ENCODE results near the gene TBC1D22A. TPM values are rescaled to one million over a fixed set of nuclear protein-coding genes. Genes with fewer than 3 reads are reported as not detected.
A peak's percentile ranks its signal among the peaks of the same experiment; 100 is the strongest.

Gene TBC1D22A
- total and polyA plus RNA-seq, 7 experiments from 2014 or later, result 18.6 to 50.1 (median 39.3) TPM

- Mint-ChIP-seq H3K4me1 (peaks cover 14 to 30% (median 26%) of the 10 kb centered on the region in 7 donors), H3K9me3 (peaks cover 0 to 2% (median 0%) of the 10 kb centered on the region in 11 donors), H3K36me3 (peaks cover 0 to 18% (median 0%) of the 10 kb centered on the region in 5 donors), H3K27ac (no peak overlapping the region), H3K27me3 (no peaks in the 10 kb centered on the region), H3K4me3 (no peak overlapping the region)
- Histone ChIP-seq H3K4me1 (ENCODE audit: control insufficient read depth in 2 of 2, insufficient read depth in 2 of 2, low read length in 2 of 2) (no peaks in the 10 kb centered on the region), H3K9me3 (ENCODE audit: control insufficient read depth in 2 of 3, low read length in 3 of 3) (no peaks in the 10 kb centered on the region), H3K4me3 (ENCODE audit: low read length) (no peak overlapping the region), H3K27ac (ENCODE audit: low read depth, low read length) (no peak overlapping the region), H3K27me3 (ENCODE audit: control insufficient read depth in 2 of 2, insufficient read depth in 2 of 2, low read length in 2 of 2) (no peaks in the 10 kb centered on the region), H3K36me3 (ENCODE audit: control insufficient read depth in 2 of 3, insufficient read depth in 3 of 3, low read length in 3 of 3) (peaks cover 0 to 9% (median 0%) of the 10 kb centered on the region in 3 experiments)
- ATAC-seq (no peak), DNase-seq (no peak)
- CTCF ChIA-PET, result interaction anchor here (0.7 kb wide), 1 partner anchor 164 kb away, joined by 4 read pairs; no protein-coding TSS in a partner anchor
- intact Hi-C loops (cut with micrococcal nuclease), result no loop called here
- POLR2A ChIA-PET, result no interaction called here
Measured at GRCh38 chr22:46967445-46968358, 205.3 kb downstream of the TBC1D22A start.

DNA sequence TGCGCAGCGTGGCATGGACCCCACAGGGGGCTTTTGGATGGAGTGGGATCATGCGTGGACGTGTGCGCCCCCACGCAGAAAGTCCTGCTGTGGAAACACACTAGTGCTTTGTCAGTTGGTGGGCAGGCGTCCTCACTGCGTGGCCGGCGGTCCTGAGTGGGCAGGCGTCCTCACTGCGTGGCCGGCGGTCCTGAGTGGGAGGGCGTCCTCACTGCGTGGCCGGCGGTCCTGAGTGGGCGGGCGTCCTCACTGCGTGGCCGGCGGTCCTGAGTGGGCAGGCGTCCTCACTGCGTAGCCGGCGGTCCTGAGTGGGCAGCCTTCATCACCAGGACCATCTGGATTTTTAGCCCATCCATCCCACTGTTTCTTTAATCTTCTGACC lies 205.9 kb downstream of the TBC1D22A start:
- H3K27me3 ChIP-seq (ENCODE audit: control insufficient read depth in 2 of 2, insufficient read depth in 2 of 2, low read length in 2 of 2), result no peaks in the 10 kb centered on the region
- peaks cover 0 to 14% (median 0%) of the 10 kb centered on the region in 3 experiments for H3K36me3 ChIP-seq (ENCODE audit: control insufficient read depth in 2 of 3, insufficient read depth in 3 of 3, low read length in 3 of 3)
- Mint-ChIP-seq H3K9me3 (peaks cover 0 to 2% (median 0%) of the 10 kb centered on the region in 11 donors), H3K4me1 (peaks cover 14 to 30% (median 26%) of the 10 kb centered on the region in 7 donors), H3K27me3 (no peaks in the 10 kb centered on the region), H3K27ac (no peak overlapping the region), H3K36me3 (peaks cover 0 to 18% (median 0%) of the 10 kb centered on the region in 5 donors), H3K4me3 (no peak overlapping the region)
- H3K4me1 ChIP-seq (ENCODE audit: control insufficient read depth in 2 of 2, insufficient read depth in 2 of 2, low read length in 2 of 2), result no peaks in the 10 kb centered on the region
- ChIA-PET CTCF (interaction anchor here (0.7 kb wide), 1 partner anchor 164 kb away, joined by 4 read pairs; no protein-coding TSS in a partner anchor), POLR2A (no interaction called here)
- intact Hi-C loops (cut with micrococcal nuclease), result no loop called here
- H3K27ac ChIP-seq (ENCODE audit: low read depth, low read length), result no peak overlapping the region
- H3K9me3 ChIP-seq (ENCODE audit: control insufficient read depth in 2 of 3, low read length in 3 of 3), result no peaks in the 10 kb centered on the region
- no peak for ATAC-seq
- no peak for DNase-seq
- H3K4me3 ChIP-seq (ENCODE audit: low read length), result no peak overlapping the region

DNA sequence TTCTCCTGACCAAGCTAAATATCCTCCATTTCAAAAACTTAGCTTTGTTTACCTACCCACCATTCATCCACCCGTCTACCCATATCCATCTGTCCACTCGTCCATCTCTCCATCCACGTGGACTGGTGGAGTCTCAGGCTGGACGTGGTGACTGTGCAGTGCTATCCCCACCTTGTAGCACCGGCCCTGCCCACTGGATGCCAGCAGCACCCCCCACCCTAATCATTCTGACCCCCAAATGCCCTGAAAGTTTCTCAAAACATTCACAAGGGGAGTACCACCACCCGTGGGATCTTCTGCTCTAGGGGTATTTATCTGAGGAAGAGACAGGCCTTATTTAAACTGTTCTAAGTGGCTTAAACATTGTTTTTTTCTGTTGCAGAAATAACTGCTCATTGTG lies 206.4 kb downstream of the TBC1D22A start:
- Mint-ChIP-seq H3K4me3 (no peak overlapping the region), H3K27ac (peak overlapping the region in 1 of 9 donors; percentile 79), H3K4me1 (peaks cover 14 to 28% (median 26%) of the 10 kb centered on the region in 7 donors), H3K27me3 (no peaks in the 10 kb centered on the region), H3K36me3 (peaks cover 0 to 18% (median 0%) of the 10 kb centered on the region in 5 donors), H3K9me3 (peaks cover 0 to 2% (median 0%) of the 10 kb centered on the region in 11 donors)
- no peak overlapping the region for H3K27ac ChIP-seq (ENCODE audit: low read depth, low read length)
- intact Hi-C loops (cut with micrococcal nuclease), result no loop called here
- no peak for ATAC-seq
- ChIA-PET CTCF (no interaction called here), POLR2A (no interaction called here)
- H3K36me3 ChIP-seq (ENCODE audit: control insufficient read depth in 2 of 3, insufficient read depth in 3 of 3, low read length in 3 of 3), result peaks cover 0 to 14% (median 0%) of the 10 kb centered on the region in 3 experiments
- DNase-seq, result no peak
- H3K27me3 ChIP-seq (ENCODE audit: control insufficient read depth in 2 of 2, insufficient read depth in 2 of 2, low read length in 2 of 2), result no peaks in the 10 kb centered on the region
- no peaks in the 10 kb centered on the region for H3K4me1 ChIP-seq (ENCODE audit: control insufficient read depth in 2 of 2, insufficient read depth in 2 of 2, low read length in 2 of 2)
- no peaks in the 10 kb centered on the region for H3K9me3 ChIP-seq (ENCODE audit: control insufficient read depth in 2 of 3, low read length in 3 of 3)
- H3K4me3 ChIP-seq (ENCODE audit: low read length), result no peak overlapping the region

DNA sequence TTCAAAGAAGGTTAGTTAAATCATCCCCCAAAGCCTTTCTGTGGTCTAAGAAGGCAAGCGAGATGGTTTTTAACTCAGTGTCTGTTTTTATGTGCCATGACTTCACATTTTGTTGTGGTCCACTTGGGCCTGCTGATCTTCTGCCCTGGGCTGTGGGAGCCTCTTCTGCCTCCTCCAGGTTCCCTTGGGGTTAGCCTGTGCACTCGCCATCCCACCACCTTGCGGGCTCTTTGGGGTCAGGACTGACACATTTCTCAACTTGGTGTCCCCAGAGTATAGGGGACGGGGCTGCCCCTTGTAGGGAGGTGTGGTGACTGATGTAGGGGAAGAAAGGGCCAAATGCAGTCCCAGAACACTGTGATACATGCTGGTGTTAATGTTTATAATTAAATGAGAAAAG lies 207.0 kb downstream of the TBC1D22A start:
- H3K27ac Mint-ChIP-seq, result peak overlapping the region in 3 of 9 donors; percentile 20 to 72 (median 60)
- intact Hi-C loops (cut with micrococcal nuclease), result no loop called here
- peaks cover 14 to 28% (median 21%) of the 10 kb centered on the region in 7 donors for H3K4me1 Mint-ChIP-seq
- POLR2A ChIA-PET, result no interaction called here
- H3K9me3 Mint-ChIP-seq, result peaks cover 0 to 2% (median 0%) of the 10 kb centered on the region in 11 donors
- DNase-seq, result peak in 1 of 9 donors; percentile 59
- Histone ChIP-seq H3K4me1 (ENCODE audit: control insufficient read depth in 2 of 2, insufficient read depth in 2 of 2, low read length in 2 of 2) (no peaks in the 10 kb centered on the region), H3K9me3 (ENCODE audit: control insufficient read depth in 2 of 3, low read length in 3 of 3) (no peaks in the 10 kb centered on the region), H3K4me3 (ENCODE audit: low read length) (no peak overlapping the region), H3K27me3 (ENCODE audit: control insufficient read depth in 2 of 2, insufficient read depth in 2 of 2, low read length in 2 of 2) (no peaks in the 10 kb centered on the region), H3K27ac (ENCODE audit: low read depth, low read length) (no peak overlapping the region), H3K36me3 (ENCODE audit: control insufficient read depth in 2 of 3, insufficient read depth in 3 of 3, low read length in 3 of 3) (peaks cover 0 to 20% (median 0%) of the 10 kb centered on the region in 3 experiments)
- CTCF ChIA-PET, result no interaction called here
- ATAC-seq, result no peak
- H3K4me3 Mint-ChIP-seq, result no peak overlapping the region
- H3K36me3 Mint-ChIP-seq, result peaks cover 0 to 21% (median 0%) of the 10 kb centered on the region in 5 donors
- H3K27me3 Mint-ChIP-seq, result no peaks in the 10 kb centered on the region

GRCh38 chr22:46969961-46970360 lies 207.5 kb downstream of the TBC1D22A start:
- H3K36me3 ChIP-seq (ENCODE audit: control insufficient read depth in 2 of 3, insufficient read depth in 3 of 3, low read length in 3 of 3), result peaks cover 0 to 25% (median 0%) of the 10 kb centered on the region in 3 experiments
- ChIA-PET CTCF (no interaction called here), POLR2A (no interaction called here)
- no peaks in the 10 kb centered on the region for H3K9me3 ChIP-seq (ENCODE audit: control insufficient read depth in 2 of 3, low read length in 3 of 3)
- ATAC-seq (no peak), DNase-seq (no peak)
- no peaks in the 10 kb centered on the region for H3K27me3 ChIP-seq (ENCODE audit: control insufficient read depth in 2 of 2, insufficient read depth in 2 of 2, low read length in 2 of 2)
- H3K4me3 ChIP-seq (ENCODE audit: low read length), result no peak overlapping the region
- Mint-ChIP-seq H3K9me3 (peaks cover 0 to 2% (median 0%) of the 10 kb centered on the region in 11 donors), H3K4me1 (peaks cover 14 to 29% (median 21%) of the 10 kb centered on the region in 7 donors), H3K36me3 (peaks cover 0 to 22% (median 3%) of the 10 kb centered on the region in 5 donors), H3K27ac (peak overlapping the region in 2 of 9 donors; percentile 20 to 72), H3K4me3 (no peak overlapping the region), H3K27me3 (no peaks in the 10 kb centered on the region)
- H3K4me1 ChIP-seq (ENCODE audit: control insufficient read depth in 2 of 2, insufficient read depth in 2 of 2, low read length in 2 of 2), result no peaks in the 10 kb centered on the region
- intact Hi-C loops (cut with micrococcal nuclease), result no loop called here
- no peak overlapping the region for H3K27ac ChIP-seq (ENCODE audit: low read depth, low read length)

- Histone ChIP-seq H3K4me1 (ENCODE audit: control insufficient read depth in 2 of 2, insufficient read depth in 2 of 2, low read length in 2 of 2) (no peaks in the 10 kb centered on the region), H3K27ac (ENCODE audit: low read depth, low read length) (no peak overlapping the region), H3K9me3 (ENCODE audit: control insufficient read depth in 2 of 3, low read length in 3 of 3) (no peaks in the 10 kb centered on the region), H3K27me3 (ENCODE audit: control insufficient read depth in 2 of 2, insufficient read depth in 2 of 2, low read length in 2 of 2) (no peaks in the 10 kb centered on the region), H3K4me3 (ENCODE audit: low read length) (no peak overlapping the region), H3K36me3 (ENCODE audit: control insufficient read depth in 2 of 3, insufficient read depth in 3 of 3, low read length in 3 of 3) (peaks cover 0 to 31% (median 0%) of the 10 kb centered on the region in 3 experiments)
- Mint-ChIP-seq H3K9me3 (peaks cover 0 to 2% (median 0%) of the 10 kb centered on the region in 11 donors), H3K4me3 (no peak overlapping the region), H3K27me3 (no peaks in the 10 kb centered on the region), H3K4me1 (peaks cover 14 to 30% (median 20%) of the 10 kb centered on the region in 7 donors), H3K36me3 (peaks cover 0 to 28% (median 4%) of the 10 kb centered on the region in 5 donors), H3K27ac (no peak overlapping the region)
- DNase-seq (no peak), ATAC-seq (no peak)
- CTCF ChIA-PET, result no interaction called here
- intact Hi-C loops (cut with micrococcal nuclease), result no loop called here
- POLR2A ChIA-PET, result no interaction called here
Measured at GRCh38 chr22:46970411-46971098, 208.1 kb downstream of the TBC1D22A start.

Measured in naive thymus-derived CD4-positive, alpha-beta T cell (primary cell).